ENCODE measurements around the gene GPRC5B. TPM values are rescaled to one million over a fixed set of nuclear protein-coding genes. Genes with fewer than 3 reads are reported as not detected.

GPRC5B gene
- total RNA-seq, 1 experiment from 2014 or later: 6.9 TPM

- BruUV-seq (replicated peaks): no TSS peak
- Histone ChIP-seq H3K27ac (ENCODE audit: low read depth, low read length, poor library complexity, severe bottlenecking) (no peak overlapping the region), H3K4me1 (ENCODE audit: insufficient read depth, low read length, poor library complexity, severe bottlenecking) (no peaks in the 10 kb centered on the region), H3K36me3 (ENCODE audit: insufficient read depth, low read length, poor library complexity, severe bottlenecking) (no peaks in the 10 kb centered on the region), H3K9me3 (ENCODE audit: low read depth, low read length, poor library complexity, severe bottlenecking) (no peaks in the 10 kb centered on the region), H3K27me3 (replicated peaks; ENCODE audit: insufficient read depth, low read depth, low read length, poor library complexity) (no peaks in the 10 kb centered on the region), H3K4me3 (ENCODE audit: low read depth, low read length, poor library complexity, severe bottlenecking) (no peak overlapping the region)
- no peak for DNase-seq (ENCODE audit: low spot score)
- ChIA-PET POLR2A (ENCODE audit: low non-redundant PET) (no interaction called here), CTCF (no interaction called here)
- intact Hi-C loops (cut with micrococcal nuclease; ENCODE audit: unreplicated experiment): no loop called here
- TF ChIP-seq EZH2 (IDR thresholded peaks at IDR 0.05; ENCODE audit: borderline replicate concordance, low read depth, low read length, poor library complexity, severe bottlenecking): no peak
- TF ChIP-seq CTCF (conservative IDR thresholded peaks at IDR 0.05; ENCODE audit: low read depth, low read length): no peak
Measured at GRCh38 chr16:19853742-19854542, 30.7 kb downstream of the GPRC5B start.

GRCh38 chr16:19853132-19853741, 31.4 kb downstream of the GPRC5B start:
- no peak overlapping the region for H3K27ac ChIP-seq (ENCODE audit: low read depth, low read length, poor library complexity, severe bottlenecking)
- BruUV-seq (replicated peaks): no TSS peak
- DNase-seq (ENCODE audit: low spot score): no peak
- H3K36me3 ChIP-seq (ENCODE audit: insufficient read depth, low read length, poor library complexity, severe bottlenecking): no peaks in the 10 kb centered on the region
- no peaks in the 10 kb centered on the region for H3K9me3 ChIP-seq (ENCODE audit: low read depth, low read length, poor library complexity, severe bottlenecking)
- no peaks in the 10 kb centered on the region for H3K27me3 ChIP-seq (replicated peaks; ENCODE audit: insufficient read depth, low read depth, low read length, poor library complexity)
- H3K4me1 ChIP-seq (ENCODE audit: insufficient read depth, low read length, poor library complexity, severe bottlenecking): no peaks in the 10 kb centered on the region
- intact Hi-C loops (cut with micrococcal nuclease; ENCODE audit: unreplicated experiment): no loop called here
- ChIA-PET POLR2A (ENCODE audit: low non-redundant PET) (no interaction called here), CTCF (no interaction called here)
- TF ChIP-seq CTCF (conservative IDR thresholded peaks at IDR 0.05; ENCODE audit: low read depth, low read length) (no peak), EZH2 (IDR thresholded peaks at IDR 0.05; ENCODE audit: borderline replicate concordance, low read depth, low read length, poor library complexity, severe bottlenecking) (no peak)
- no peak overlapping the region for H3K4me3 ChIP-seq (ENCODE audit: low read depth, low read length, poor library complexity, severe bottlenecking)

- H3K27ac ChIP-seq (ENCODE audit: low read depth, low read length, poor library complexity, severe bottlenecking): no peak overlapping the region
- POLR2A ChIA-PET (ENCODE audit: low non-redundant PET): no interaction called here
- H3K4me3 ChIP-seq (ENCODE audit: low read depth, low read length, poor library complexity, severe bottlenecking): no peak overlapping the region
- no peaks in the 10 kb centered on the region for H3K27me3 ChIP-seq (replicated peaks; ENCODE audit: insufficient read depth, low read depth, low read length, poor library complexity)
- H3K4me1 ChIP-seq (ENCODE audit: insufficient read depth, low read length, poor library complexity, severe bottlenecking): no peaks in the 10 kb centered on the region
- CTCF ChIA-PET: no interaction called here
- TF ChIP-seq EZH2 (IDR thresholded peaks at IDR 0.05; ENCODE audit: borderline replicate concordance, low read depth, low read length, poor library complexity, severe bottlenecking) (no peak), CTCF (conservative IDR thresholded peaks at IDR 0.05; ENCODE audit: low read depth, low read length) (no peak)
- no peaks in the 10 kb centered on the region for H3K9me3 ChIP-seq (ENCODE audit: low read depth, low read length, poor library complexity, severe bottlenecking)
- no peak for DNase-seq (ENCODE audit: low spot score)
- intact Hi-C loops (cut with micrococcal nuclease; ENCODE audit: unreplicated experiment): no loop called here
- H3K36me3 ChIP-seq (ENCODE audit: insufficient read depth, low read length, poor library complexity, severe bottlenecking): no peaks in the 10 kb centered on the region
- no TSS peak for BruUV-seq (replicated peaks)
Measured at GRCh38 chr16:19851476-19851875, 33.2 kb downstream of the GPRC5B start.
